ENCODE results near the gene TDRD9.

Gene TDRD9

DNA sequence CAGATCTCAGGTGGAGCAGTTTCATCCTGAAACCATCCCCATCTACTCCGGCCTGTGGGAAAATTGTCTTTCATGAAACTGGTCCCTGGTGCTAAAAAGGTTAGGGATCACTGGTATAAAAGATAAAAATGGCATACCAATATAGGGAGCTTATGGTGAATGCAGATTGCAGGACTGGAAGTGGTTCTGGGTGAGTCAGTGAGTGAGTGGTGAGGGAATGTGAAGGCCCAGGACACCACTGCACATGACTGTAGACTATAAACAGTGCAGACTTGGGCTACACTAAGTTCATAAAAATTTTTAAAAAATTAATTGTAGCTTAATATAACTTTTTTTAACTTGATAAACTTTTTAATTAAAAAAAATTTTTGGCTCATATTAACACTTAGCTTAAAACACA lies 81.0 kb downstream of the TDRD9 start:
- H2AFZ ChIP-seq (ENCODE audit: low read length): no peak overlapping the region
- no peak for TF ChIP-seq EZH2phosphoT487 (IDR thresholded peaks at IDR 0.05; ENCODE audit: low read length)
- TF ChIP-seq EZH2 (optimal IDR thresholded peaks at IDR 0.05; ENCODE audit: low read depth, low read length): no peak
- TF ChIP-seq, protein P1, sequence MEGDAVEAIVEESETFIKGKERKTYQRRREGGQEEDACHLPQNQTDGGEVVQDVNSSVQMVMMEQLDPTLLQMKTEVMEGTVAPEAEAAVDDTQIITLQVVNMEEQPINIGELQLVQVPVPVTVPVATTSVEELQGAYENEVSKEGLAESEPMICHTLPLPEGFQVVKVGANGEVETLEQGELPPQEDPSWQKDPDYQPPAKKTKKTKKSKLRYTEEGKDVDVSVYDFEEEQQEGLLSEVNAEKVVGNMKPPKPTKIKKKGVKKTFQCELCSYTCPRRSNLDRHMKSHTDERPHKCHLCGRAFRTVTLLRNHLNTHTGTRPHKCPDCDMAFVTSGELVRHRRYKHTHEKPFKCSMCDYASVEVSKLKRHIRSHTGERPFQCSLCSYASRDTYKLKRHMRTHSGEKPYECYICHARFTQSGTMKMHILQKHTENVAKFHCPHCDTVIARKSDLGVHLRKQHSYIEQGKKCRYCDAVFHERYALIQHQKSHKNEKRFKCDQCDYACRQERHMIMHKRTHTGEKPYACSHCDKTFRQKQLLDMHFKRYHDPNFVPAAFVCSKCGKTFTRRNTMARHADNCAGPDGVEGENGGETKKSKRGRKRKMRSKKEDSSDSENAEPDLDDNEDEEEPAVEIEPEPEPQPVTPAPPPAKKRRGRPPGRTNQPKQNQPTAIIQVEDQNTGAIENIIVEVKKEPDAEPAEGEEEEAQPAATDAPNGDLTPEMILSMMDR (IDR thresholded peaks at IDR 0.05; ENCODE audit: low read length): no peak
- no peak overlapping the region for H3K4me3 ChIP-seq (ENCODE audit: low read length)
- no peaks in the 10 kb centered on the region for H4K20me1 ChIP-seq (ENCODE audit: insufficient read depth, low read length)
- H3K4me2 ChIP-seq (ENCODE audit: low read depth, low read length): no peak overlapping the region
- H3K27me3 ChIP-seq (replicated peaks; ENCODE audit: insufficient read depth, low read length): no peaks in the 10 kb centered on the region
- H3K36me3 ChIP-seq (replicated peaks; ENCODE audit: insufficient read depth, low read length): no peaks in the 10 kb centered on the region
- H3K9ac ChIP-seq (ENCODE audit: low read length): no peak overlapping the region
- H3F3A ChIP-seq (ENCODE audit: insufficient read depth, low read length): no peaks in the 10 kb centered on the region
- H3K79me2 ChIP-seq (ENCODE audit: low read length): no peaks in the 10 kb centered on the region
- no peak overlapping the region for H3K27ac ChIP-seq (ENCODE audit: low read length)
- H3K9me3 ChIP-seq (replicated peaks; ENCODE audit: insufficient read depth, low read length): no peaks in the 10 kb centered on the region
- H3K9me2 ChIP-seq (replicated peaks; ENCODE audit: insufficient read depth, low read length): no peaks in the 10 kb centered on the region
- H3K4me1 ChIP-seq (ENCODE audit: low read length): no peaks in the 10 kb centered on the region
- DNase-seq: no peak

DNA sequence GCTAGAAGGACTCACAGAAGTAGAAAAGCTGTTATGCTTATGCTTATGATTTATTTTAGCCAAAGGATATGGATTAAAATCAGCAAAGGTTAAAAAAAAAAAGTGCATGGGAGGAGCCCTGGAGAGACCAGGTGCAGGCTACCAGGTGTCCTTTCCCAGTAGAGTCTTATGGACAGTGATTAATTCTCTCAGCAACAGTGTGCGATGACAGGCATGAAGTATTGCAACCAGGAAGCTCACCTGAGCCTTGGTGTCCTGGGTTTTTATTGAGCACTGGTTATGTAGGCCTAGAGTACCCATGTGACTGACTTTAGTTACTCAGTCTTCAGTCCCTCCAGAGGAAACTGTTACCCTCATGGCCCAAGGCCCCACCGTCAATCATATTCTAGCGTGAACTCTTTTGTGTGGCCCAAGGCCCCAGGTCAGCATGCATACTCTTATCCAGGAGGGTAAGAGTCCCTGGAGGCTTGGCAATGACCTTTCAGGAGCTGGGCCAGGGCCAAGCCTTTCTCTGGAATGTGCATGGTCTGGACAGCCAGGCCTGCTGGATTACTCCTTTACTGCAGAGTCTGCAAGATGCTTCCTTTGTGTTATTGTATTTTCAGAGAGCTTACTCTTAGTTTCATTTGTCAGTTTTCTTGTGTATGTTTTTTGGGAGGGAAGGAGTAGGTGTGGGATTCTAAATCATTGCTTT lies 83.7 kb downstream of the TDRD9 start:
- Histone ChIP-seq H3K27ac (ENCODE audit: low read length) (no peak overlapping the region), H3K4me3 (ENCODE audit: low read length) (no peak overlapping the region), H3K4me1 (ENCODE audit: low read length) (no peaks in the 10 kb centered on the region), H3K36me3 (replicated peaks; ENCODE audit: insufficient read depth, low read length) (no peaks in the 10 kb centered on the region), H3K79me2 (ENCODE audit: low read length) (no peaks in the 10 kb centered on the region), H3K9ac (ENCODE audit: low read length) (no peak overlapping the region), H2AFZ (ENCODE audit: low read length) (no peak overlapping the region), H3K9me2 (replicated peaks; ENCODE audit: insufficient read depth, low read length) (no peaks in the 10 kb centered on the region), H3K9me3 (replicated peaks; ENCODE audit: insufficient read depth, low read length) (no peaks in the 10 kb centered on the region), H3F3A (ENCODE audit: insufficient read depth, low read length) (no peaks in the 10 kb centered on the region), H4K20me1 (ENCODE audit: insufficient read depth, low read length) (no peaks in the 10 kb centered on the region), H3K4me2 (ENCODE audit: low read depth, low read length) (no peak overlapping the region), H3K27me3 (replicated peaks; ENCODE audit: insufficient read depth, low read length) (no peaks in the 10 kb centered on the region)
- TF ChIP-seq EZH2phosphoT487 (IDR thresholded peaks at IDR 0.05; ENCODE audit: low read length) (no peak), EZH2 (optimal IDR thresholded peaks at IDR 0.05; ENCODE audit: low read depth, low read length) (no peak)
- TF ChIP-seq, protein P1 (IDR thresholded peaks at IDR 0.05; ENCODE audit: low read length): no peak
- DNase-seq: no peak

DNA sequence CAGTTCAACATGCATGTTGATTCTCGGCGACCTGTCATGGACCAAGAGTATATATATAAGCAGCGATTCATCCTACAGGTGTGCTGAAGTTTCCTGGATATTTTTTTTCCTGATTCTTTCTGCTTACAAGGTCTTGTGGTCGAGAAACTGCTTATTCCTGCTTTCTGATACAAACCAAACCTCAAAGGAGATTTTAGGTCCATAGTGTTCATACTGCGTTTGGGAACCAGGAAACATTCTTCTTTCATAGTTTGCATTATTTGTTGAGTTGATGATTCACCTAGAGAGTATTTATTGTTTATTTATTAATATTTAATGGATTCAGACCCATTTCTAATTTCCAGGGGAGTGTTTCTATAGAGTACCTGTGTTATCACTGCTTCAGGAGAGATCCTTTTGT lies 86.5 kb downstream of the TDRD9 start:
- H3K36me3 ChIP-seq (replicated peaks; ENCODE audit: insufficient read depth, low read length): no peaks in the 10 kb centered on the region
- no peak for DNase-seq
- no peaks in the 10 kb centered on the region for H3K27me3 ChIP-seq (replicated peaks; ENCODE audit: insufficient read depth, low read length)
- no peak overlapping the region for H2AFZ ChIP-seq (ENCODE audit: low read length)
- H3K4me1 ChIP-seq (ENCODE audit: low read length): no peaks in the 10 kb centered on the region
- H4K20me1 ChIP-seq (ENCODE audit: insufficient read depth, low read length): no peaks in the 10 kb centered on the region
- TF ChIP-seq, protein P1 (IDR thresholded peaks at IDR 0.05; ENCODE audit: low read length): no peak
- TF ChIP-seq EZH2phosphoT487 (IDR thresholded peaks at IDR 0.05; ENCODE audit: low read length) (no peak), EZH2 (optimal IDR thresholded peaks at IDR 0.05; ENCODE audit: low read depth, low read length) (no peak)
- H3K79me2 ChIP-seq (ENCODE audit: low read length): no peaks in the 10 kb centered on the region
- H3K4me3 ChIP-seq (ENCODE audit: low read length): no peak overlapping the region
- no peak overlapping the region for H3K4me2 ChIP-seq (ENCODE audit: low read depth, low read length)
- H3F3A ChIP-seq (ENCODE audit: insufficient read depth, low read length): no peaks in the 10 kb centered on the region
- no peaks in the 10 kb centered on the region for H3K9me2 ChIP-seq (replicated peaks; ENCODE audit: insufficient read depth, low read length)
- H3K9me3 ChIP-seq (replicated peaks; ENCODE audit: insufficient read depth, low read length): no peaks in the 10 kb centered on the region
- no peak overlapping the region for H3K27ac ChIP-seq (ENCODE audit: low read length)
- H3K9ac ChIP-seq (ENCODE audit: low read length): no peak overlapping the region

Data from MM.1S (cell line).